Nephron progenitor cell (in vitro differentiated cells): ENCODE measurements around the gene NLRP10.

Experiments used
- DNase-seq: peaks from one replicate; pipeline ENCODE4 v3.0.0; 2021
- H3K27ac Mint-ChIP-seq: 2 replicates; pipeline ENCODE4 v1.8.0; 2021; ENCODE audit warnings: mild to moderate bottlenecking, moderate library complexity, mixed read lengths
- H3K27me3 Mint-ChIP-seq: 2 replicates; pipeline ENCODE4 v1.8.0; 2021; ENCODE audit warnings: mild to moderate bottlenecking, low read depth, mixed read lengths; ENCODE audit not compliant: poor library complexity
- H3K36me3 Mint-ChIP-seq: 2 replicates; pipeline ENCODE4 v1.8.0; 2021; ENCODE audit warnings: low read depth, mixed read lengths
- H3K4me1 Mint-ChIP-seq: 2 replicates; pipeline ENCODE4 v1.8.0; 2021; ENCODE audit warnings: mixed read lengths
- H3K4me3 Mint-ChIP-seq: 2 replicates; pipeline ENCODE4 v1.8.0; 2021; ENCODE audit warnings: mild to moderate bottlenecking, moderate library complexity, mixed read lengths
- H3K9me3 Mint-ChIP-seq: 2 replicates; pipeline ENCODE4 v1.8.0; 2021; ENCODE audit warnings: mild to moderate bottlenecking, moderate library complexity, mixed read lengths
- CTCF ChIP-seq: fragments of 200-600 bp; sonication (generic); IDR thresholded peaks from 2 replicates; pipeline ENCODE4 v1.5.0; 2021; ENCODE audit warnings: antibody characterized with exemption

The NLRP10 gene

GRCh38 chr11:8008212-8008611 lies 43.0 kb upstream of the NLRP10 start:
- Mint-ChIP-seq H3K27me3 (peaks cover 38% of the 10 kb centered on the region), H3K4me3 (no peak overlapping the region), H3K36me3 (no peaks in the 10 kb centered on the region), H3K9me3 (no peaks in the 10 kb centered on the region), H3K4me1 (no peaks in the 10 kb centered on the region), H3K27ac (no peak overlapping the region)
- no peak for TF ChIP-seq CTCF
- no peak for DNase-seq

DNA sequence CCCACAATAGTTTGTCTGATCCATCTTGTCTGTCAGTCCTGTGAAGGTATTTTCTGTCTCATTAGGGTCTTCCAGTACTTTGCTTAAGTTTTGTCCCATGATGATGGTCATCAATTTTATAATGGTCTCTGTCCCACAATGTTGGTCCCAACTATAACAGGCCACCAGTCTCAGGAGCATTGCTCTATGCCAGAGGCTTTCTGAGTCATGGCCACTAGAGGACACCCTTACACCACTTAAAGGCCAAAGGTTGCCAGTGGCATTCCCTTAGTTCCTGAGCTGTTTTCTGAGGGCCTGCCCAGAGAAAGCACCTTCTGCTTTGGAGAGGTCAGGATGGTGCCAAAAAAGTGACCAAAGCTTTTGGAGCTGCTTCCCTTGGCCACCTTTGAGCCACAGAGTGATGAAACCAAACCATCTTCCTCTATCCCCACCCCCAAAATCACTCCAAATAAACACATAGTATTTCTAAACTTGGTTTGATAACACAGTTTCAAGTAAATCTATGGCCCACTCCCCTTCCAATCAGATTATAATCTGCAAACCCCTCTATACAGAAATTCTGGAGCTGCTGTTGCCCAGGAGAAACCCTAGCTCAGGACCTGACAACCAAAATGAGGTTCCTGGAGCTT lies 41.2 kb upstream of the NLRP10 start:
- Mint-ChIP-seq H3K27ac (no peak overlapping the region), H3K36me3 (no peaks in the 10 kb centered on the region), H3K27me3 (peaks cover 24% of the 10 kb centered on the region), H3K4me3 (no peak overlapping the region), H3K9me3 (no peaks in the 10 kb centered on the region), H3K4me1 (no peaks in the 10 kb centered on the region)
- DNase-seq = peak; percentile 69
- TF ChIP-seq CTCF = peak; percentile 92

- Mint-ChIP-seq H3K36me3 (peaks cover 3% of the 10 kb centered on the region), H3K27me3 (peaks cover 20% of the 10 kb centered on the region), H3K4me3 (no peak overlapping the region), H3K4me1 (no peaks in the 10 kb centered on the region), H3K27ac (no peak overlapping the region), H3K9me3 (no peaks in the 10 kb centered on the region)
- TF ChIP-seq CTCF = no peak
- no peak for DNase-seq
These were observed 40.3 kb upstream of the NLRP10 start for GRCh38 chr11:8005556-8005955.

DNA sequence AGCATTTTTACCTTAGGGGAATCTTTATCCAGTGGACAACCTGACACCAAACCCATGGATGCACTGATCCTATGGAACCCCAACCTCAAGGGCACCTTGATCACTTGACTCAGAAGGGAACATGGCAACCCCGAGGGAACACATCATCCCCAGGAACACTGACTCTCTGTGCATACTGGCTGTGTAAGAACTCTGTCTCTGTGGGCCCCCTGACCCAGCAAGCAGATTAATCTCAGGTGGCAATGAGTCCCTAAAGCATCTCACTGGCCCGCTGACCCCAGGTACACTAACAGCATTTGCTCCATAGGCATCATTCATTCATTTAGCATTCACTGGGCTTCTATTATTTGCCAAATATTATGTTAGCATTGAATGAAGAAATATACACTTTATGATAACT lies 38.8 kb upstream of the NLRP10 start:
- Mint-ChIP-seq H3K36me3 (peaks cover 18% of the 10 kb centered on the region), H3K4me1 (no peaks in the 10 kb centered on the region), H3K9me3 (no peaks in the 10 kb centered on the region), H3K27me3 (peaks cover 12% of the 10 kb centered on the region), H3K4me3 (no peak overlapping the region), H3K27ac (no peak overlapping the region)
- TF ChIP-seq CTCF = no peak
- no peak for DNase-seq

DNA sequence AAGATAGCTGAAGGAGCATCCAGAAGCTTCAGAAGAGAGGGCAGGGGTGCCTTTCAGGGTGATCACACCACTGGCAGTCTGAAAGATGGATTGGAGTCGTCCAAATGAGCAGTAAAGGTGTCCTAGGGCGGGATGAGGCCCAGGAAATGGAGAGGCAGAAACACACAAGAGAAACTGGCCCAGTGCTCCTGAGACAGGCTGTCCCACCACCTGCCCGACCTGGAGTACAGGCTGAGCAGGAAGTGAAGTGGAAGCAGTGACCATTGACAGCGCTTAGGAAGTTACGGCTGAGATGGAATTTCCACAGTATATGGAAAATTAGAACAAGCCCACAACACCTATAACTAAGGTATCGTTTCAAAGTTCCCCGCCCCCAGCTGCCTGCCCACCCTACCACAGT lies 37.9 kb upstream of the NLRP10 start:
- Mint-ChIP-seq H3K9me3 (no peaks in the 10 kb centered on the region), H3K27me3 (peaks cover 12% of the 10 kb centered on the region), H3K4me1 (no peaks in the 10 kb centered on the region), H3K36me3 (peaks cover 26% of the 10 kb centered on the region), H3K27ac (no peak overlapping the region), H3K4me3 (no peak overlapping the region)
- no peak for TF ChIP-seq CTCF
- no peak for DNase-seq

- Mint-ChIP-seq H3K36me3 (peaks cover 29% of the 10 kb centered on the region), H3K27me3 (peaks cover 12% of the 10 kb centered on the region), H3K27ac (no peak overlapping the region), H3K4me1 (no peaks in the 10 kb centered on the region), H3K9me3 (no peaks in the 10 kb centered on the region), H3K4me3 (no peak overlapping the region)
- DNase-seq = no peak
- TF ChIP-seq CTCF = no peak
These were observed 37.4 kb upstream of the NLRP10 start for GRCh38 chr11:8002676-8003075.
